HepG2 (cell line): ENCODE data around the gene SATB1. TPM values are rescaled to one million over a fixed set of nuclear protein-coding genes. Genes with fewer than 3 reads are reported as not detected.

Experiments used
- ATAC-seq: fragments of 200-7000 bp; cut with Tn5 transposase; 3 replicates; pipeline ENCODE4 v1.9.1; 2020; ENCODE audit warnings: mild to moderate bottlenecking, moderate library complexity
- BruUV-seq: library from RNA; stranded (reverse); fragments of 400-500 nt; replicated peaks from 2 replicates; lab custom pipeline; 2021; lab: Mats Ljungman, UMichigan
- CTCF ChIA-PET: fragments of 300-600 bp; formaldehyde crosslinking; extraction: SDS; loops from one replicate; lab custom pipeline; 2021; ENCODE audit warnings: low total read pairs, inconsistent platforms, low intra/inter-chr PET ratio; lab: Yijun Ruan, JAX
- POLR2A ChIA-PET: fragments of 350-600 bp; sonication (Branson Sonifier 250); formaldehyde crosslinking; loops from one replicate; lab custom pipeline; 2020; ENCODE audit warnings: antibody characterized with exemption, inconsistent platforms; lab: Yijun Ruan, JAX
- DNase-seq: peaks from one replicate; pipeline ENCODE4 v3.0.0-alpha.2; 2015; ENCODE audit warnings: low spot score
- FAIRE-seq: peaks from 3 replicates; lab custom pipeline; 2011; peaks lifted over from hg19 to GRCh38; lab: Jason Lieb, UNC
- H2AFZ ChIP-seq: one replicate; pipeline ENCODE4 v1.6.1; 2011; ENCODE audit warnings: low read length, inconsistent platforms
- H3K27ac ChIP-seq: fragments of 300-600 bp; 3 replicates; pipeline ENCODE4 v1.8.0; 2011; ENCODE audit warnings: mixed run types, mild to moderate bottlenecking, mixed read lengths, low read length, inconsistent platforms; ENCODE audit not compliant: insufficient read depth; ENCODE audit errors: extremely low read length
- H3K27me3 ChIP-seq, 2 experiments: fragments of 200-600 bp in 1 of 2; 2 replicates in 1 of 2; 3 replicates in 1 of 2; pipeline versions ENCODE4 v1.6.0 to v1.8.0; 2011; ENCODE audit warnings: low read length in 2 of 2, mild to moderate bottlenecking in 2 of 2, moderate library complexity in 2 of 2, inconsistent platforms in 1 of 2; ENCODE audit not compliant: insufficient read depth in 2 of 2, control insufficient read depth in 1 of 2
- H3K36me3 ChIP-seq, 2 experiments: fragments of 200-600 bp in 1 of 2; replicated peaks in 1 of 2; 2 replicates in 1 of 2; 3 replicates in 1 of 2; pipeline versions ENCODE4 v1.5.1 to v1.8.0; 2011; ENCODE audit warnings: low read length in 2 of 2, inconsistent platforms in 1 of 2; ENCODE audit not compliant: insufficient read depth in 2 of 2, control insufficient read depth in 1 of 2
- H3K4me1 ChIP-seq: 2 replicates; pipeline ENCODE4 v1.5.1; 2012; ENCODE audit warnings: low read length, inconsistent platforms; ENCODE audit not compliant: insufficient read depth
- H3K4me2 ChIP-seq: 2 replicates; pipeline ENCODE4 v1.6.0; 2011; ENCODE audit warnings: low read depth, low read length, inconsistent platforms
- H3K4me3 ChIP-seq, 3 experiments: fragments of 200-600 bp in 1 of 3; sonication (generic), shearing (Covaris generic) in 1 of 3; replicated peaks in 1 of 3; 2 replicates each; pipeline ENCODE4 v1.5.1; 2011 to 2016; ENCODE audit warnings: low read length in 3 of 3, inconsistent platforms in 2 of 3, low read depth in 2 of 3, mild to moderate bottlenecking in 2 of 3, control low read depth in 1 of 3, mixed read lengths in 1 of 3; ENCODE audit not compliant: insufficient read depth in 1 of 3
- H3K79me2 ChIP-seq: one replicate; pipeline ENCODE4 v1.6.1; 2011; ENCODE audit warnings: low read length, inconsistent platforms; ENCODE audit not compliant: insufficient read depth
- H3K9ac ChIP-seq: 2 replicates; pipeline ENCODE4 v1.6.0; 2011; ENCODE audit warnings: mild to moderate bottlenecking, low read depth, low read length, inconsistent platforms; ENCODE audit not compliant: insufficient read depth
- H3K9me3 ChIP-seq: 2 replicates; pipeline ENCODE4 v1.5.1; 2012; ENCODE audit warnings: mild to moderate bottlenecking, low read length
- H4K20me1 ChIP-seq: 2 replicates; pipeline ENCODE4 v1.6.0; 2011; ENCODE audit warnings: inconsistent platforms, mild to moderate bottlenecking, low read length, moderate library complexity; ENCODE audit not compliant: insufficient read depth
- E2F5 ChIP-seq: sonication (generic); formaldehyde crosslinking; conservative IDR thresholded peaks from 2 replicates; pipeline ENCODE4 v1.4.0; 2020; ENCODE audit warnings: missing genetic modification reagents
- FOXO1 ChIP-seq: sonication (generic); formaldehyde crosslinking; IDR thresholded peaks from 2 replicates; pipeline ENCODE4 v1.4.0; 2020; ENCODE audit warnings: missing genetic modification reagents
- HNRNPLL ChIP-seq: fragments of 200-400 bp; formaldehyde crosslinking; IDR thresholded peaks from 2 replicates; pipeline ENCODE4 v1.6.1; 2017; ENCODE audit warnings: mild to moderate bottlenecking, low read depth, low read length; ENCODE audit not compliant: poor library complexity, severe bottlenecking
- PBX2 ChIP-seq: IDR thresholded peaks from 2 replicates; pipeline ENCODE4 v1.6.1; 2016; ENCODE audit warnings: control low read depth
- PHB2 ChIP-seq: fragments of 450-650 bp; IDR thresholded peaks from 2 replicates; pipeline ENCODE4 v1.6.1; 2018; ENCODE audit not compliant: partially characterized antibody
- SP4 ChIP-seq: sonication (generic); formaldehyde crosslinking; IDR thresholded peaks from 2 replicates; pipeline ENCODE4 v1.8.1; 2023; ENCODE audit warnings: mild to moderate bottlenecking, missing genetic modification reagents
- TEF ChIP-seq: sonication (generic); formaldehyde crosslinking; IDR thresholded peaks from 2 replicates; pipeline ENCODE4 v1.5.0; 2020; ENCODE audit warnings: missing genetic modification reagents
- ZNF121 ChIP-seq: sonication (generic); formaldehyde crosslinking; IDR thresholded peaks from 2 replicates; pipeline ENCODE4 v1.5.0; 2020; ENCODE audit warnings: mild to moderate bottlenecking, missing genetic modification reagents
- WGBS: methylation state at CpG from one replicate; pipeline ENCODE4 v1.1.6; 2017; ENCODE audit warnings: low lambda C conversion rate; 5-methylcytosine and 5-hydroxymethylcytosine counted together
- in situ Hi-C: cut with HindIII; loops from 2 replicates; pipeline ENCODE4 v1.10.0; 2017; ENCODE audit warnings: low pct_unique_long_range_greater_than_20kb; ENCODE audit not compliant: extremely low pct_ligation_motif_present
- intact Hi-C: fragments of 100-400 bp; cut with micrococcal nuclease; formaldehyde crosslinking; loops from one replicate; pipeline ENCODE4 v1.10.0; 2022; ENCODE audit not compliant: unreplicated experiment
- polyA plus RNA-seq, 8 experiments: library from polyadenylated mRNA; depleted of rRNA in 3 of 8; stranded (reverse) in 7 of 8; unstranded in 1 of 8; fragments of >200 nt; fragmentation: Illumina TruSeq in 4 of 8; extraction: Trizol in 4 of 8; gene quantifications; 2 replicates each; pipeline versions ENCODE4 v1.2.1 to v1.2.3, GENCODE V29; 2011 to 2016; ENCODE audit warnings: low read depth in 4 of 8, missing spikeins in 1 of 8, mixed read lengths in 1 of 8; ENCODE audit not compliant: insufficient read depth in 1 of 8
- total RNA-seq, 5 experiments: library from RNA; depleted of rRNA; stranded (reverse); fragments of >200 nt; fragmentation: Illumina TruSeq; extraction: Trizol; gene quantifications; 2 replicates each; pipeline ENCODE4 v1.2.3, GENCODE V29; 2016; ENCODE audit warnings: low read depth in 1 of 5

SATB1 gene
- total and polyA plus RNA-seq, 2 of the 13 experiments (the other 11 are each of a cell fraction or from before 2014, with no cell fraction given) = 0.03 TPM; not detected in 1

- TF ChIP-seq HNRNPLL (no peak), ZNF121 (no peak), FOXO1 (CRISPR knock-in tag) (no peak)
Observed at GRCh38 chr3:18440066-18440722, 15.1 kb upstream of the SATB1 start (continued).

- intact Hi-C loops (no loop called here), in situ Hi-C loops (no loop called here)
- ATAC-seq = no peak
- no peaks in the 10 kb centered on the region for H3K9me3 ChIP-seq
- POLR2A ChIA-PET = no interaction called here
- CTCF ChIA-PET = no interaction called here
- WGBS = 7% methylated on average over 1 of the region's 1 CpG
- no peaks in the 10 kb centered on the region for H3K79me2 ChIP-seq
- H3K4me1 ChIP-seq = no peaks in the 10 kb centered on the region
- BruUV-seq = no TSS peak
- H3K4me3 ChIP-seq = no peak overlapping the region
- no peak for DNase-seq
- H3K27ac ChIP-seq = no peak overlapping the region
- H3K9ac ChIP-seq = no peak overlapping the region
- peaks cover 5 to 21% of the 10 kb centered on the region in 2 experiments for H3K27me3 ChIP-seq
- H3K4me2 ChIP-seq = no peak overlapping the region
- TF ChIP-seq TEF = no peak
- no peaks in the 10 kb centered on the region for H3K36me3 ChIP-seq
- no peak overlapping the region for H2AFZ ChIP-seq
- no peak for FAIRE-seq
- H4K20me1 ChIP-seq = no peaks in the 10 kb centered on the region
Observed at GRCh38 chr3:18439281-18439680, 14.1 kb upstream of the SATB1 start.

GRCh38 chr3:18438586-18438985 is 13.4 kb upstream of the SATB1 start:
- no peaks in the 10 kb centered on the region for H3K4me1 ChIP-seq
- TF ChIP-seq E2F5 (no peak), PBX2 (CRISPR knock-in tag) (no peak), PHB2 (no peak), SP4 (CRISPR knock-in tag) (no peak)
- TF ChIP-seq, all 625 proteins: peak for 0
- H3K9ac ChIP-seq = no peak overlapping the region
- H3K79me2 ChIP-seq = no peaks in the 10 kb centered on the region
- H3K9me3 ChIP-seq = no peaks in the 10 kb centered on the region
- H3K36me3 ChIP-seq = no peaks in the 10 kb centered on the region
- DNase-seq = no peak
- in situ Hi-C loops (no loop called here), intact Hi-C loops (no loop called here)
- no TSS peak for BruUV-seq
- H4K20me1 ChIP-seq = no peaks in the 10 kb centered on the region
- H3K4me2 ChIP-seq = no peak overlapping the region
- 30% methylated on average over 4 of the region's 6 CpGs for WGBS
- ATAC-seq = no peak
- no peak overlapping the region for H3K27ac ChIP-seq
- POLR2A ChIA-PET = no interaction called here
- H3K4me3 ChIP-seq = no peak overlapping the region
- CTCF ChIA-PET = no interaction called here
- no peak overlapping the region for H2AFZ ChIP-seq
- peaks cover under 1 to 14% of the 10 kb centered on the region in 2 experiments for H3K27me3 ChIP-seq
- no peak for FAIRE-seq
